Caco-2 (cell line): Measurements from ENCODE around the gene TPR. TPM values are rescaled to one million over a fixed set of nuclear protein-coding genes. Genes with fewer than 3 reads are reported as not detected.

Experiments
- BruUV-seq: library from RNA; stranded (reverse); fragments of 400-500 nt; replicated peaks from 2 replicates; lab custom pipeline; 2021; lab: Mats Ljungman, UMichigan
- CTCF ChIA-PET: fragments of 300-600 bp; sonication (Branson Sonifier 250); formaldehyde crosslinking; loops from one replicate; lab custom pipeline; 2022; ENCODE audit warnings: antibody characterized with exemption; lab: Charles Lee
- POLR2A ChIA-PET: fragments of 300-600 bp; sonication (Branson Sonifier 250); formaldehyde crosslinking; loops from one replicate; lab custom pipeline; 2022; ENCODE audit warnings: antibody characterized with exemption; lab: Charles Lee
- DNase-seq, 2 experiments: peaks; one replicate each; pipeline versions ENCODE4 v3.0.0 to v3.0.0-alpha.2; 2020 to 2022
- H3K27me3 ChIP-seq: replicated peaks from 2 replicates; pipeline ENCODE4 v1.6.0; 2011; ENCODE audit warnings: low read length; ENCODE audit not compliant: control insufficient read depth, insufficient read depth
- H3K36me3 ChIP-seq: 2 replicates; pipeline ENCODE4 v1.5.1; 2011; ENCODE audit warnings: low read length; ENCODE audit not compliant: control insufficient read depth, insufficient read depth
- H3K4me1 ChIP-seq: fragments of 250-450 bp; sonication (Bioruptor Pico); 2 replicates; pipeline ENCODE4 v1.5.1; 2020; ENCODE audit warnings: mild to moderate bottlenecking
- H3K4me3 ChIP-seq: 2 replicates; pipeline ENCODE4 v1.5.1; 2011; ENCODE audit warnings: low read depth, mild to moderate bottlenecking, control low read depth, low read length
- H3K9me3 ChIP-seq: fragments of 250-450 bp; sonication (Bioruptor Pico); 2 replicates; pipeline ENCODE4 v1.5.1; 2020; ENCODE audit warnings: mild to moderate bottlenecking, moderate library complexity
- H3K27ac Mint-ChIP-seq: one replicate; pipeline ENCODE4 v1.8.0; 2022; ENCODE audit warnings: mixed read lengths; ENCODE audit not compliant: unreplicated experiment
- H3K27me3 Mint-ChIP-seq: one replicate; pipeline ENCODE4 v1.8.0; 2022; ENCODE audit warnings: mixed read lengths; ENCODE audit not compliant: insufficient read depth, unreplicated experiment
- H3K36me3 Mint-ChIP-seq: one replicate; pipeline ENCODE4 v1.8.0; 2022; ENCODE audit warnings: mild to moderate bottlenecking, mixed read lengths; ENCODE audit not compliant: insufficient read depth, unreplicated experiment
- H3K4me1 Mint-ChIP-seq: one replicate; pipeline ENCODE4 v1.8.0; 2022; ENCODE audit warnings: low read depth, mixed read lengths; ENCODE audit not compliant: unreplicated experiment
- H3K4me3 Mint-ChIP-seq: one replicate; pipeline ENCODE4 v1.8.0; 2022; ENCODE audit warnings: mild to moderate bottlenecking, moderate library complexity, mixed read lengths; ENCODE audit not compliant: unreplicated experiment
- H3K9me3 Mint-ChIP-seq: one replicate; pipeline ENCODE4 v1.8.0; 2022; ENCODE audit warnings: mixed read lengths; ENCODE audit not compliant: unreplicated experiment
- CTCF ChIP-seq, 2 experiments: fragments of 200-600 bp in 1 of 2; IDR thresholded peaks; 1 replicate in 1 of 2; 2 replicates in 1 of 2; pipeline versions ENCODE4 v1.5.1 to v1.8.0; 2011 to 2022; ENCODE audit warnings: antibody characterized with exemption in 1 of 2, control low read depth in 1 of 2, inconsistent platforms in 1 of 2, low read depth in 1 of 2, low read length in 1 of 2, mild to moderate bottlenecking in 1 of 2, moderate library complexity in 1 of 2; ENCODE audit not compliant: insufficient read depth in 1 of 2, severe bottlenecking in 1 of 2, unreplicated experiment in 1 of 2
- intact Hi-C: fragments of 100-400 bp; cut with micrococcal nuclease; formaldehyde crosslinking; loops from one replicate; pipeline ENCODE4 v1.10.0; 2022; ENCODE audit not compliant: unreplicated experiment
- total RNA-seq: library from RNA; stranded (reverse); gene quantifications from 2 replicates; pipeline ENCODE4 v1.2.3, GENCODE V29; 2022

Gene TPR
- total RNA-seq, 1 experiment from 2014 or later = 178 TPM

- H3K9me3 ChIP-seq = no peaks in the 10 kb centered on the region
- Mint-ChIP-seq H3K27me3 (no peaks in the 10 kb centered on the region), H3K4me1 (peaks cover 6% of the 10 kb centered on the region), H3K9me3 (no peaks in the 10 kb centered on the region), H3K36me3 (no peaks in the 10 kb centered on the region), H3K27ac (no peak overlapping the region), H3K4me3 (no peak overlapping the region)
- intact Hi-C loops = no loop called here
- no peaks in the 10 kb centered on the region for H3K4me1 ChIP-seq
- H3K27me3 ChIP-seq = no peaks in the 10 kb centered on the region
- H3K4me3 ChIP-seq = no peak overlapping the region
- no peak for TF ChIP-seq CTCF (IDR thresholded peaks at IDR 0.05; ENCODE audit: insufficient read depth in 1 of 2, low read depth in 1 of 2, low read length in 1 of 2, severe bottlenecking in 1 of 2, unreplicated experiment in 1 of 2)
- POLR2A ChIA-PET = no interaction called here
- no peak for DNase-seq
- H3K36me3 ChIP-seq = no peaks in the 10 kb centered on the region
- BruUV-seq = no TSS peak
- CTCF ChIA-PET = no interaction called here
Measured at GRCh38 chr1:186292875-186293274, 82.2 kb downstream of the TPR start.

GRCh38 chr1:186291271-186291670, 83.8 kb downstream of the TPR start:
- H3K4me1 Mint-ChIP-seq = peaks cover 6% of the 10 kb centered on the region
- no peak overlapping the region for H3K4me3 Mint-ChIP-seq
- Histone ChIP-seq H3K27me3 (no peaks in the 10 kb centered on the region), H3K36me3 (no peaks in the 10 kb centered on the region), H3K4me1 (no peaks in the 10 kb centered on the region), H3K9me3 (no peaks in the 10 kb centered on the region), H3K4me3 (no peak overlapping the region)
- BruUV-seq = no TSS peak
- ChIA-PET CTCF (no interaction called here), POLR2A (no interaction called here)
- no peak for DNase-seq
- H3K27ac Mint-ChIP-seq = no peak overlapping the region
- no peaks in the 10 kb centered on the region for H3K27me3 Mint-ChIP-seq
- TF ChIP-seq CTCF (IDR thresholded peaks at IDR 0.05; ENCODE audit: insufficient read depth in 1 of 2, low read depth in 1 of 2, low read length in 1 of 2, severe bottlenecking in 1 of 2, unreplicated experiment in 1 of 2) = no peak
- intact Hi-C loops = no loop called here
- no peaks in the 10 kb centered on the region for H3K9me3 Mint-ChIP-seq
- H3K36me3 Mint-ChIP-seq = no peaks in the 10 kb centered on the region

GRCh38 chr1:186289943-186290545, 85.0 kb downstream of the TPR start:
- Mint-ChIP-seq H3K36me3 (no peaks in the 10 kb centered on the region), H3K9me3 (no peaks in the 10 kb centered on the region), H3K27me3 (no peaks in the 10 kb centered on the region), H3K4me1 (peaks cover 6% of the 10 kb centered on the region), H3K27ac (no peak overlapping the region), H3K4me3 (no peak overlapping the region)
- intact Hi-C loops = no loop called here
- no peaks in the 10 kb centered on the region for H3K9me3 ChIP-seq
- POLR2A ChIA-PET = no interaction called here
- no peaks in the 10 kb centered on the region for H3K27me3 ChIP-seq
- no peaks in the 10 kb centered on the region for H3K36me3 ChIP-seq
- CTCF ChIA-PET = no interaction called here
- H3K4me3 ChIP-seq = no peak overlapping the region
- BruUV-seq = no TSS peak
- TF ChIP-seq CTCF (IDR thresholded peaks at IDR 0.05; ENCODE audit: insufficient read depth in 1 of 2, low read depth in 1 of 2, low read length in 1 of 2, severe bottlenecking in 1 of 2, unreplicated experiment in 1 of 2) = no peak
- no peaks in the 10 kb centered on the region for H3K4me1 ChIP-seq
- no peak for DNase-seq
